NCI-H345 (cell line): ENCODE data around the gene CALHM2.
"Not testable (repeated sequence)": the region's sequence is repeated elsewhere in the genome, so short reads cannot be mapped to it uniquely, and the experiment has no call there.

Experiments
- DNase-seq: peaks from one replicate; lab custom pipeline; 2025; lab: John Stamatoyannopoulos, UW

The CALHM2 gene

GRCh38 chr10:103450201-103450695 is 1.9 kb downstream of the CALHM2 start:
- no peak for DNase-seq

- no peak for DNase-seq
These were observed 2.7 kb downstream of the CALHM2 start for GRCh38 chr10:103449208-103450144.

GRCh38 chr10:103448746-103449145 is 3.4 kb downstream of the CALHM2 start:
- no peak for DNase-seq

DNA sequence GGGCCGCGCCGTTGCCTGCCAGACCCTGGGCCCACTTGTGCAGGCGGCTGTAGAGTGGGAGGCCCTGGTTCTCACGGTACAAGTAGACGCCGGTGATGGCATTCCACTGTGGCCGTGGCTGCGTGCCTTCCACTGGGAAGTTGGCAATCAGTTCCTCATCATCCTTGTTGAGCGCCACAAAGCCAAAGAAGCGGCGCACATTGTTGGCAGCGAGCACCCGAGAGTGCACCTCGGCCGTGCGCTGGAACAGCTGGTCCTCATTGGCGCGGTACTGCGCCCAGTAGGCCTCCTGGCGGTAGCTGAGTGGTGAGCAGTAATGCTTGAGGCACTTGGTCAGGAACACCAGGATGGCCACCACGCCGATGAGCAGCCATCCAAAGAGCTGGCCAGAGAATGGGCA is 5.0 kb downstream of the CALHM2 start:
- DNase-seq, result no peak

DNA sequence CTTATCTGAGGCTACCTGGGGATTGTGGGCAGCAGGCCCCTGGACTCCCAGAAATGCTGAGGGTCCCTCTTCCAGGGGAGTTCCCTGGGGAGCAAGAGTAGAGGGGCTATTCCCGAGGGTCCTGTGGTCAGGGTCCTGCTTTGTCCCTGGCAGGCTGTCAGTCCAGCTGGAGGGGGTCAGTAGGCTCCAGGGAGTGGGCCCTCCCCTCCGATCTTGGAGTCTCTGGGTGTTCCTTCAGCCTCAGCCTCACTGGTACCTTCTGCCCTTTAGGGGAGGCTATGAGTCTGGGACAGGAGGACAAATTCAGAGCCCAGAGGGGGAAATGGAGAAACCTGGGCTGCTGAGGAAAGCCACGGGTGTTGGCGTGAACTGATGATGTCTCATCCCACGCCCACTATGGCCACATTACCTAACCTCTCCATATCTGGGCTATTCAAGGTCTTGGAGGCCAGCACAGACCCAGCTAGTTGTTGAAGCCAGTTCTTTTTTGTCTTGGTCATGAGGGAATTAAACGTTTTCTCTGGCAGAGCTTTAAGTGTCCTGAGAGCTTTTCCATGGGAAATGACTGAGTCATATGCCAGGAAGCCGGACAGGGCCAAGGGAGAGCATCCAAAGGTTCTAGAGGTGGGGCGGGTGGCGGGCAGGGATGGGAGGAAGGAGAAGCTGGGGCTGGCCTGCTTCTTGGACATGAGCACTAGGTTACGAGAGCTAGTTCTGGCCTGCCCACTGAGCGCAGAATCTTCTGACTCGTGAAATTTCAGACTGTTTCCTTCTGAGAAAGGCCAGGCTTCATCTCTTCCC is 6.2 kb downstream of the CALHM2 start:
- DNase-seq, result no peak

GRCh38 chr10:103445366-103445765 is 6.8 kb downstream of the CALHM2 start:
- no peak for DNase-seq

- DNase-seq, result no peak
These were observed 7.7 kb downstream of the CALHM2 start for GRCh38 chr10:103444478-103444877.

DNA sequence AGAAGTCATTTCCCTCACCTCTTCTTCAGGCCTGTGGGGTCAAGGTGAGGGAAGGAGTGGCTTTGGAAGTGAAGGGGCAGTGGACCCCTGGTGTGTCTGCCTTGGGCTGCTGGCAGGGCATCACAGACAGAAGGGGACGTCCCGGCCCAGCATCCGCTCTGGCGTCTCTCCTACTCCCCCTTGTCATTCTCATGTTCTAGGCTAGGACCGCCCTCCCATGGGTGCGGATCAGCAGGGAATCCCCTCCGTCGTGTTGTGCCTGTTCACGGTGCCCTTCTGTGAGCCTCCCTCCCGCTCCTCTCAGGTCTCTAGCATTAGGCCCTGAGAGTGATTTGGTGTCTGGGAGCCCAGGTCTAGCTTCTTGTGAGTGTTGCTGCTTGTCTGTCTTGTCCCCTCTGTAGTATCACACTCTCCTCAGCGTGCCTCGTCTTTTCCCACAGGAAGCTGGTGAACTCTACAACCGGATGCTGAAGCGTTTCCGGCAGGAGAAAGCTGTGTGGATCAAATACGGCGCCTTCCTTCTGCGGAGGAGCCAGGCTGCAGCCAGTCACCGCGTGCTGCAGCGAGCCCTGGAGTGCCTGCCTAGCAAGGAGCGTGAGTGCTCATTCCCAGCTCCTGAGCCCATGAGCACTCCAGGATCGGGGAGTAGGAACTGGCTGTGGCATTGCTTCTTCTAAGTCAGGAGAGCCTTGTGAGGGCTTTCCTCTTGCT is 8.5 kb downstream of the CALHM2 start:
- no peak for DNase-seq

DNA sequence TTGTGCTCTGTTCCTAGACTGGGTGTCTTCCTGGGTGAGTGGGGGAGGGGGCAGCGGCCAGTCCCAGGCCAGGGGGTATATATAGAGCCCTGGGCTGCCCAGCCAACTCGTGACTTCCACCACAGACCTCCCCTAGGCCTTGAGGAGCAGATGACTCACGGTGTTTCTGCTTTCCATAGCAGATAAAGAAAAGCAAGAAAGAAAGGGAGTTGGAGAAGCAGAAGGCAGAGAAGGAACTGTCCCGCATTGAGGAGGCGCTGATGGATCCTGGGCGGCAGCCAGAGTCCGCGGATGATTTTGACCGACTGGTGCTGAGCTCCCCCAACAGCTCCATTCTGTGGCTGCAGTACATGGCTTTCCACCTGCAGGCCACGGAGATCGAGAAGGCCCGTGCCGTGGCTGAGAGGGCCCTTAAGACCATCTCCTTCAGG is 10.1 kb downstream of the CALHM2 start:
- DNase-seq, result no peak

- no peak for DNase-seq
These were observed 10.6 kb downstream of the CALHM2 start for GRCh38 chr10:103441611-103442010.

- no peak for DNase-seq
These were observed 11.0 kb downstream of the CALHM2 start for GRCh38 chr10:103441206-103441605.

DNA sequence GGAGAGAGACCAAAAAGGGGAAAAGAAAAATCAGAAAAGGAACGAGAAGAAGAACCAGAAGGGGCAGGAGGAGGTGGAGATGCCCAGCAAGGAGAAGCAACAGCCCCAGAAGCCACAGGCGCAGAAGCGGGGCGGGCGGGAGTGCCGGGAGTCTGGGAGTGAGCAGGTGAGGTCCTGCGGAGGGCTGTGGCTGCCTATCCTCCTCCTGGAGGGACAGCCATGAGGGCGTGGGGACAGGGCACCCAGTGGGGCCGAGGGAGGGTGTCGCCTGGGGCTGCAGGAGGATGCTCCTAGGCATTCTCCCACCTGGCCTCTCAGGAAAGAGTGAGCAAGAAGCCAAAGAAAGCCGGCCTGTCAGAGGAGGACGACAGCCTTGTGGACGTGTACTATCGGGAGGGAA is 11.8 kb downstream of the CALHM2 start:
- DNase-seq, result no peak

DNA sequence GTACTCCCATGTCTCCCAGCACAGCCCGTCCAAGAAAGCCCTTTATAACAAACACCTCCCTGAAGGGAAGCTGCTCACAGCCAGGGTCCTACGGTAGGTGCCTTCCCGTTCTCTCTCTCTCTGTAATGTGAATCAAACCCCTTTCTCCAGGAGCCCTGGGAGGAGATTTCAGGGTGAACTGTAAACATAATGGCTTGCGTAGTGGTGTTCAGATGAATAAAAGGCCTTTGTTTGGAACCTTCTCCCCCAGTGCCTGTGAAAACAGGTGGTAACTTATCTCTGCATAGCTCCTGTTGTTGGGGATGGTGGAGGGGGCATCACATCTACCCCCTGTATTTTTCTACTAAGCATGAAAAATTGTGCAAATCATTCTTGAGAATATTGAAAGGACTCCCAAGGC is 12.4 kb downstream of the CALHM2 start:
- no peak for DNase-seq

DNA sequence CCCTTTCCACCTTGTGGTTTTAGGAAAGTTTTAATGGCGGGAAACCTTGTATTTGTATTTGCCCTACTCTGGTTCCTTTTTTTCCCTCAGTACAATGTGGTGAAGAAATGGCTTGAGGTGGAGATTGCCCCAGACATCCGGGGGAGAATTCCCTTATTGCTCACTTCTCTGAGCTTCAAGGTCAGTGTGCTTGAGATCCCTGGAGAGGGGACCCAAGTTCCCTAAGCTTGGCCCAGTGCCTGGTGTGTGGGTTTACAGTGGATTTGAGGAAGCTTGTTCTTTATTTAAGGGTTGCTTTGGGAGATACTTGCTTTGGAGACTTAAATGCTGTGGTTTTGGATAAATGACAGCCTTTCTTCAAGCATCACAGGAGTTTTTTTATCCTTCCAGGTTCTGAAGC is 18.3 kb downstream of the CALHM2 start:
- no peak for DNase-seq

DNA sequence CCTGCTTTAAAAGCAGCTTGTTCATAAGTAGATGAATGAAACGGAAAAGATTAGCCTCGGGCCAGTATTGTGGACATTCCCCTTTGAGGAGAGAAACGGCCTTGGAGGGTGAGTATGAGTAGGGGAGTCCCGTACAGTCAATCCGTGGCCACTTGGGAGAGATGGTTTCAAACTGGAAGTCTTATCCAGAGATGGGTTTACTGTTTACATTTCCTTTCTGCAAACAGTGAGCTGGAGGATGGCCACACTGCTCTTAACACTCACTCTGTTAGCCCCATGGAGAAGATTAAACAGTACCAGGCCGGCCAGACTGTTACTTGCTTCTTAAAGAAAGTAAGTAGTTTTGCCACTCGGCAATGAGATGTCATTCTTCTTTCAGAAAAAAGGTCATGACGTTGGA is 20.3 kb downstream of the CALHM2 start:
- DNase-seq, result no peak

- no peak for DNase-seq
These were observed 22.5 kb downstream of the CALHM2 start for GRCh38 chr10:103429647-103430046.

GRCh38 chr10:103428989-103429643 is 23.1 kb downstream of the CALHM2 start:
- DNase-seq, result no peak

DNA sequence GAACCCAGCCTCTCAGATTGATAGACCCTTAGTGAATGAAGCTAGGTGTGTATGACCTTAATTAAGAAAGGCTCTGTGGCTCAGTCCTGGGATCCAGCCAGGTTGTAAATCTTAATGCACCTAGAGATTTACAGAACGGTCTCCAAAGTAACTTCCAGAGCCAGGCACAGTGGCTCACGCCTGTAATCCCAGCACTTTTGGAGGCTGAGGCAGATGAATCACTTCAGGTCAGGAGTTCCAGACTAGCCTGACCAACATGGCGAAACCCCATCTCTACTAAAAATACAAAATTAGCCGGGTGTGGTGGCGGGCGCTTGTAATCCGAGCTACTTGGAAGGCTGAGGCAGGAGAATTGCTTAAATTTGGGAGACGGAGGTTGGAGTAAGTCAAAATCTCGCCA is 24.3 kb downstream of the CALHM2 start:
- no peak for DNase-seq

DNA sequence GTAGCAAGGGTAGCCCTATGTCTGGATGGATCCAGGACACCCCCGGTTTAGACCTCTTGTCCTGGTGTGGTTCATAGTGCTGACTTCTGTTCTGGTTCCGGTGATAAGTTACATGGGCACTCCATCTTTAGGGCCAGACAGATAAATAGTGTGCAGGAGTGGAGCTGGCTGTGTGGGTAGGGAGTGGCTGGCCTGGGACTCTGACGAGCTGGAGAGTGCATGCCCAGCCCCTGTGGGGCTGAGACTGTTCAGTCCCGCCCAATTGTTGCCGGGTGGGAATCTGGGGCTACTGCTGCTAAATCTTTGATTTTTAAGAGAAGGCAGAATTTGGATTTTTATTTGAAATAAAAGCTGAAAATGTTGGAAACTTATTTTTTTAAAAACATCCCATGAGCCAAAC is 28.4 kb downstream of the CALHM2 start:
- no peak for DNase-seq

- no peak for DNase-seq
These were observed 33.1 kb downstream of the CALHM2 start for GRCh38 chr10:103419101-103419500.

GRCh38 chr10:103417601-103418000 is 34.6 kb downstream of the CALHM2 start:
- no peak for DNase-seq

GRCh38 chr10:103417148-103417469 is 35.1 kb downstream of the CALHM2 start:
- not testable (repeated sequence) for DNase-seq
